Retina (tissue), 1 donor: ENCODE results near the gene ENHO.
"Not testable (repeated sequence)": the region's sequence is repeated elsewhere in the genome, so short reads cannot be mapped to it uniquely, and the experiment has no call there.

ENCODE experiments used
- DNase-seq: peaks from one replicate; pipeline ENCODE4 v3.0.0-alpha.2; 2016

Gene ENHO

DNA sequence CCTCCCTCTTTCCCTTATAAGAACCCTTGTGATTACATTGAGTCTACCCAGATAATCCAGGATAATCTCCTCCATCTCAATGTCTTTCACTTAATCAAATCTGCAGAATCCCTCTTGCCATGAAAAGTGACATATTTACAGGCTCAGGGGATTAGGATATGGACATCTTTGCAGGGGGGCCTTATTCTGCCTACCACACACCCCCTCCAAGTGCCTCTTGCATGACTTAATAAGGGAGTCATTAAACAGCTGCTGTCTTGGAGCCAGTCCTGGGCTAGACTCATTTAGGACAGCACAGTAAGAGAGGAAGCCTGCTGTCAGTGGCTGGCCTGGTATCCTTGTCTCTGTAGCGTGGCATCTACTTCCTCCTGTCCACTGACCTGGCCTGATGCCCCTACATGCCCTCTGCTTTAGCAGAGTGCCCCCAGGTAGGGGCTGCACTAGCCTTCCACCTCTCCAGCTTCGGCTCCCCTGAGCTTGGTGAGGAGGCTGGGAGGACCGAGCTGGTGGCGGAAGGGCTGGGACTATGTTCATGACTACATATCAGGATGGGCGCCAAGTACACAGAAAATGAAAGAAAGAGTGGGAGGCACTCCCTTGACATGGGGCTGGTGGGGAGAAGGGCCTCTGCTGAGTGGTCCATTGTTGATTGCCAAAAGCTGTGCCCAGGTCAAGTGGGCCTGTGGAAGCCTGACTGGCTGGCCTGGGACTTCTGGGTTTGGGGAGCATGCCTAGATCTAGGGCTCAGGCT, 17.2 kb downstream of the ENHO start:
- no peak for DNase-seq

- DNase-seq = no peak
These were observed 19.4 kb downstream of the ENHO start for GRCh38 chr9:34503406-34503805.

DNA sequence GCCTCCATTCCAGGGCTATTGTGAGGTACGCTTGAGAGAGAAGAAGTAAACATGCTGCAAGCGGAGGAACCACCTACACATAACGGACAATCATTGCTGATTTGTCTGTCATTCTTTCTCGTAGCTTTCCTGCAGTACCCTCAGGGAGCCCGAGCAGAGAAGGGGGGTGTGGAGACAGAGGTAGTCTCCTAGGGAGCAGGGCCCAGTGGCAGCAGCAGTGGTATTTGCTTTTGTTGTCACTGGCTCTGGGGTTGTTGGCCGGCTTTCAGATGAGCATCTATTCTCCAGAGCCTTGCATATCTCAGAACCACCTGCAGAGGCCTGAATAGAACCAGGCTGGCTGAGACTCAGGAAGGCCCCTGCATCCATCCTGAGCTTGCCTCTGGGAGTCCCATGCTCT, 19.9 kb downstream of the ENHO start:
- no peak for DNase-seq

DNA sequence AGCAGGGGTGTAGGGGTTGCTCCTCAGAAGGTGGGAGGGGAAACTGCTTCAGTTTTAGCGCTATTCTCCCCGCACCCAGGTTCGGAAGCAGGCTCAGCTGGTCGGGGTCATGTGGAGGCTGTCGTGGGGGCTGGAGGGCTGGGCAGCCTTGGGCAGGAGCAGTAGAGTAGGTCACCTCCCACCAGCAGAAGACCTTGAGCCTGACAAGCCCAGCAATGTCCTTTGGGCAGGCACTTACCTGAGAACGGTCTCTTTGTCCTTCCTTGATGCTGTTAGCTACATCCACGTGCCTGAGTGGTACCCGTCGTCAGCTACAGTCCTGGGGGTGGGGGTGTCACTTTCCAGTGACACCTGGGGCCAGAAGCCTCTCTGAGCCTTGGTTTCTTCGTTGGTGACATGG, 20.3 kb downstream of the ENHO start:
- DNase-seq = no peak

GRCh38 chr9:34501889-34502425, 20.8 kb downstream of the ENHO start:
- no peak for DNase-seq

GRCh38 chr9:34501372-34501771, 21.4 kb downstream of the ENHO start:
- DNase-seq = no peak

GRCh38 chr9:34500623-34501267, 22.0 kb downstream of the ENHO start:
- peak; percentile 81 for DNase-seq

GRCh38 chr9:34499076-34499475, 23.7 kb downstream of the ENHO start:
- no peak for DNase-seq

GRCh38 chr9:34498553-34498952, 24.2 kb downstream of the ENHO start:
- DNase-seq = peak; percentile 59

GRCh38 chr9:34496149-34496712, 26.6 kb downstream of the ENHO start:
- no peak for DNase-seq

- no peak for DNase-seq
These were observed 28.7 kb downstream of the ENHO start for GRCh38 chr9:34493972-34494535.

- no peak for DNase-seq
These were observed 30.7 kb downstream of the ENHO start for GRCh38 chr9:34492051-34492450.

DNA sequence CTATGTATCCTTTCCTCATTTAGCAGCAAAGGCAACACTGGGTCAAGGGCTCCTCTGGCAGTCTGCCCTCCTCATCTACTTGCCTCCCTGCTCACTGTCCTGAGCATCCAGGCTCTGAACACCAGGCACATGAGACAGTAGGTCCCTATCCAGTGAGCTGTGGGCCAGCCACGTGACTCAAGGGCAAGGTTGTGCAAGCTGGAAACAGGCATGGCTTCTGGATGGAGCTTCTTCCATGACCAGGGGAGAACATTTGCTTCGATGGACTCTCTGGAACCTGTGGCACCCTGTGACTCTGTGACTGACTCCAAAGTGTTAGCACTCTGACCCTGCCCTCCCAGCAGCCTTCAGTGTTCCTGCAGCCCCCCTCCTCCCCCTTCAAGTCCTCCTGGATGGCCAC, 31.2 kb downstream of the ENHO start:
- no peak for DNase-seq

DNA sequence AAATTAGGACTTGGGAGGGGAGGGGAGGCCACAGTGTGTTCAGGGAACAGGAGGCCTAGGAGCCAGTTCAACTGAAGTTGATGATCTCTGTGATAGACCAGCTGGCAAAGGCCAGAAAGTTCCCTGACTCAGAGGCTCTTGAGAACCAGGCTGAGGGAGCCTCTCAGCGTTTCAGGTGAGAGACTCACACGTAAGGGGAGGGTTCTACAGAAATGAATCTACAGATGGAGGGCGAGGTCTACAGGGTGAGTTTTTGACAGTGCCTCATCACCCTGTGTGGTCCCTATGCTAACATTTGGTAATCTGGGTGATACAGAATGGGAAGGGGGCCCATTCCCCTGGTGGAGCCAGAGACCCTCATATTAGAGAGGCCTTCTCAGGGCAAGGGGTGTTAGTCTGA, 32.0 kb downstream of the ENHO start:
- no peak for DNase-seq

DNA sequence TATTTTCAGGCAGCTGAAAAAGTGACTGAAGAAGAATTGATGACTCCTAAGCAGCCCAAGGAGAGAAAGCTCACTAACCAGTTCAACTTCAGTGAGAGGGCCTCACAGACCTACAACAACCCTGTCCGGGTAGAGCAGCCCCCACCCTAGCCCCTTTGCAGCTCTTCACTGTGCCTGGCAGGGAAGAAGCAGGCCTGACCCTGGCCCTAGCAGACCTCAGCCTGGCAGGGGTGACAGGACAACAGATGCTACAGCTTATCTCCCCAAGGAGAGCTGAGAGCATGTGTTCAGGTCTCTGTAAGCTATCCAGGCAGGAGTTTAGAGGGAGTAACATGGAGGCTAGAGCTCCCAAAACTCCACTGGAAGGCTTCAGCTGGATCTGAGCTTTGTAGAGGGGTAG, 32.4 kb downstream of the ENHO start:
- DNase-seq = no peak

GRCh38 chr9:34486572-34486971, 36.2 kb downstream of the ENHO start:
- no peak for DNase-seq

- DNase-seq = no peak
These were observed 37.0 kb downstream of the ENHO start for GRCh38 chr9:34485822-34486221.

DNA sequence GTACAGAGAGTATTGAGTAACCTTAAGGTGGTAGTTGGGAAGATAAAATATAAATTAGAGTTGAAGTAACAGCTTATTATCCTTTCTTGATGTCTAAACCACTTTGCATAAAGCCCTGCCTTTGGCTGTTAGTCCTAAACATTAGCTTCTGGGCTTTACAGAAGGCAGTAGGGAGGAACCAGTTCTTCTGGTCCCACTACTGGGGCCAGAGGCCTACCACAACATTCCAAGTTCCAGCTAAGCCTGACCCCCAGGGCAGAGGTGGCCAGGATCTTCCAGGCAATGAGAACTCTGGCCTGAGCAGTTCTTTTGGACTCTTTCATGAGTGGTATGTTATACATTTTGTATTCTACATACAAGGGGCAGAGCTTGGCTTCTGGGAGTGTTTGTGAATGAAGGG, 38.1 kb downstream of the ENHO start:
- no peak for DNase-seq

- not testable (repeated sequence) for DNase-seq
These were observed 40.0 kb downstream of the ENHO start for GRCh38 chr9:34482746-34483145.

DNA sequence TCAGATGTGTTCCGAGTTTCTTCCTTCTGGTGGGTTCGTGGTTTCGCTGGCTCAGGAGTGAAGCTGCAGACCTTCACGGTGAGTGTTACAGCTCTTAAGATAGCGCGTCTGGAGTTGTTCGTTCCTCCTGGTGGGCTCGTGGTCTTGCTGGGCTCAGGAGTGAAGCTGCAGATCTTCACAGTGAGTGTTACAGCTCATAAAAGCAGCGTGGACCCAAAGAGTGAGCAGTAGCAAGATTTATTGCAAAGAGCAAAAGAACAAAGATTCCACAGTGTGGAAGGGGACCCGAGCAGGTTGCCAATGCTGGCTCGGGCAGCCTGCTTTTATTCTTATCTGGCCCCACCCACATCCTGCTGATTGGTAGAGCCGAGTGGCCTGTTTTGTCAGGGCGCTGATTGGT, 41.2 kb downstream of the ENHO start:
- not testable (repeated sequence) for DNase-seq

GRCh38 chr9:34479431-34479866, 43.3 kb downstream of the ENHO start:
- DNase-seq = no peak

GRCh38 chr9:34477541-34477940, 45.2 kb downstream of the ENHO start:
- DNase-seq = no peak

DNA sequence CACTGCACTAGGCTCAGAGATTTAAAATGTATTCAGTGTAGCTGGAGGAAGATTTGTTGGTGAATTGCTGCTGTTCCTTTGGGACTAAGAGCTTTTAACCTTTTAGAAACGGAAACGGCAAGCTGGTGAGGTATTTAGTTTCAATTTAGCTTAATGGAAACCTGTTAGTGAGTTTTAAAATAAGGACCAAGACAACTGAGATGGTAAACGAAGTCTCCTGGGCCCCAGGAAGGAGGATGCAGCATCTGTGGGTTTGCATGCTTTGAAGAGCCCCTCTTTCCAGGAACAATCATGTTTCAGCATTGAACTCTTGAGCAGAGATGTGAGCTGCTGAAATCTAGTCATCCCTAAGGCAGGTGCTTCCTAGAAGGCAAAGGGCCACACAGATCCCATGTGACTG, 47.7 kb downstream of the ENHO start:
- DNase-seq = no peak
